IPS-18c (cell line): Measurements from ENCODE around the gene VSX1.

Experiments used
- H3K4me3 ChIP-seq: 2 replicates; pipeline ENCODE4 v1.7.0; 2013; ENCODE audit warnings: low read depth, mild to moderate bottlenecking, low read length, moderate library complexity; ENCODE audit not compliant: insufficient read depth
- H3K9me3 ChIP-seq: one replicate; pipeline ENCODE4 v1.6.1; 2013; ENCODE audit warnings: mild to moderate bottlenecking, low read length, moderate library complexity; ENCODE audit not compliant: control insufficient read depth, insufficient read depth

Gene VSX1

GRCh38 chr20:25061103-25061799 lies 20.7 kb downstream of the VSX1 start:
- H3K9me3 ChIP-seq, result peaks cover 4% of the 10 kb centered on the region
- H3K4me3 ChIP-seq, result no peak overlapping the region

GRCh38 chr20:25059866-25060465 lies 22.0 kb downstream of the VSX1 start:
- Histone ChIP-seq H3K9me3 (peaks cover 4% of the 10 kb centered on the region), H3K4me3 (no peak overlapping the region)

GRCh38 chr20:25058847-25059810 lies 22.8 kb downstream of the VSX1 start:
- Histone ChIP-seq H3K4me3 (no peak overlapping the region), H3K9me3 (peaks cover 4% of the 10 kb centered on the region)

- Histone ChIP-seq H3K9me3 (no peaks in the 10 kb centered on the region), H3K4me3 (peak within 1 kb of the TSS; percentile 53)
Observed at GRCh38 chr20:25058051-25058846, 23.7 kb downstream of the VSX1 start, which contains the start of gene ACSS1. TSS of gene ACSS1 (minus strand) at chr20:25058139. CDS start at chr20:25058102, 37 bp downstream.

GRCh38 chr20:25057234-25058050 lies 24.5 kb downstream of the VSX1 start:
- H3K4me3 ChIP-seq, result peak overlapping the region; percentile 53
- H3K9me3 ChIP-seq, result no peaks in the 10 kb centered on the region

- Histone ChIP-seq H3K9me3 (no peaks in the 10 kb centered on the region), H3K4me3 (peak overlapping the region; percentile 53)
Observed at GRCh38 chr20:25056690-25057233, 25.2 kb downstream of the VSX1 start.

GRCh38 chr20:25055711-25056495 lies 26.0 kb downstream of the VSX1 start:
- Histone ChIP-seq H3K4me3 (no peak overlapping the region), H3K9me3 (no peaks in the 10 kb centered on the region)

GRCh38 chr20:25054995-25055629 lies 26.8 kb downstream of the VSX1 start:
- H3K9me3 ChIP-seq, result no peaks in the 10 kb centered on the region

GRCh38 chr20:25054096-25054820 lies 27.7 kb downstream of the VSX1 start:
- no peak overlapping the region for H3K4me3 ChIP-seq
- no peaks in the 10 kb centered on the region for H3K9me3 ChIP-seq

More at GRCh38 chr20:25054995-25055629, 26.8 kb downstream of the VSX1 start:
- no peak overlapping the region for H3K4me3 ChIP-seq

GRCh38 chr20:25053255-25054031 lies 28.5 kb downstream of the VSX1 start:
- H3K4me3 ChIP-seq, result no peak overlapping the region
- H3K9me3 ChIP-seq, result no peaks in the 10 kb centered on the region

- Histone ChIP-seq H3K9me3 (no peaks in the 10 kb centered on the region), H3K4me3 (no peak overlapping the region)
Observed at GRCh38 chr20:25052255-25053194, 29.4 kb downstream of the VSX1 start.

GRCh38 chr20:25051386-25052155 lies 30.4 kb downstream of the VSX1 start:
- no peaks in the 10 kb centered on the region for H3K9me3 ChIP-seq
- H3K4me3 ChIP-seq, result no peak overlapping the region
